ENCODE results near the gene PSME3IP1.

DNA sequence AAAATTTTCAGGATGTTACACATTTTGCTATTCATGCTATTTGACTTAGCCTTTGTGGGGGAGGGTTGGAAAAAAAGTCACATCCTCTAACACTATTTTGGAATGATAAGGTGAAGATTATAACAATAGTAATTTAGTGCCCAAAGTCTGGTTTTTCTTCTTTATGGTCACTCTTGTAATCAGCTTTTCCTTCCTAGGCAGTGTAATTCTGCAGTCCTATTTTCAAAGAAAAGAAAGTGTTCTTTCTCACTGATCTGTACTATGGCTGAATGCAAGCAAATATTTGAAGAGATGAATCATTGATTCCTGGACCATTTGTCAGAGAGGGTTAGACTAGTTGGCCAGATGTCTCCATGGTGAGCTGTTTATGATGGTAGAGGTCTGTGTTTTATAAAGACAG lies 8.7 kb upstream of the PSME3IP1 start:
- TF ChIP-seq, protein P1, sequence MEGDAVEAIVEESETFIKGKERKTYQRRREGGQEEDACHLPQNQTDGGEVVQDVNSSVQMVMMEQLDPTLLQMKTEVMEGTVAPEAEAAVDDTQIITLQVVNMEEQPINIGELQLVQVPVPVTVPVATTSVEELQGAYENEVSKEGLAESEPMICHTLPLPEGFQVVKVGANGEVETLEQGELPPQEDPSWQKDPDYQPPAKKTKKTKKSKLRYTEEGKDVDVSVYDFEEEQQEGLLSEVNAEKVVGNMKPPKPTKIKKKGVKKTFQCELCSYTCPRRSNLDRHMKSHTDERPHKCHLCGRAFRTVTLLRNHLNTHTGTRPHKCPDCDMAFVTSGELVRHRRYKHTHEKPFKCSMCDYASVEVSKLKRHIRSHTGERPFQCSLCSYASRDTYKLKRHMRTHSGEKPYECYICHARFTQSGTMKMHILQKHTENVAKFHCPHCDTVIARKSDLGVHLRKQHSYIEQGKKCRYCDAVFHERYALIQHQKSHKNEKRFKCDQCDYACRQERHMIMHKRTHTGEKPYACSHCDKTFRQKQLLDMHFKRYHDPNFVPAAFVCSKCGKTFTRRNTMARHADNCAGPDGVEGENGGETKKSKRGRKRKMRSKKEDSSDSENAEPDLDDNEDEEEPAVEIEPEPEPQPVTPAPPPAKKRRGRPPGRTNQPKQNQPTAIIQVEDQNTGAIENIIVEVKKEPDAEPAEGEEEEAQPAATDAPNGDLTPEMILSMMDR (conservative IDR thresholded peaks at IDR 0.05) = no peak
- no peak for TF ChIP-seq ZFX (IDR thresholded peaks at IDR 0.05)
